RCC 7860 (cell line): ENCODE results near the gene PAIP2B.

Source experiments
- DNase-seq: peaks from one replicate; pipeline ENCODE4 v3.0.0-alpha.2; 2015; ENCODE audit warnings: low spot score
- FAIRE-seq: peaks from 2 replicates; lab custom pipeline; 2012; peaks lifted over from hg19 to GRCh38; lab: Jason Lieb, UNC

PAIP2B gene

DNA sequence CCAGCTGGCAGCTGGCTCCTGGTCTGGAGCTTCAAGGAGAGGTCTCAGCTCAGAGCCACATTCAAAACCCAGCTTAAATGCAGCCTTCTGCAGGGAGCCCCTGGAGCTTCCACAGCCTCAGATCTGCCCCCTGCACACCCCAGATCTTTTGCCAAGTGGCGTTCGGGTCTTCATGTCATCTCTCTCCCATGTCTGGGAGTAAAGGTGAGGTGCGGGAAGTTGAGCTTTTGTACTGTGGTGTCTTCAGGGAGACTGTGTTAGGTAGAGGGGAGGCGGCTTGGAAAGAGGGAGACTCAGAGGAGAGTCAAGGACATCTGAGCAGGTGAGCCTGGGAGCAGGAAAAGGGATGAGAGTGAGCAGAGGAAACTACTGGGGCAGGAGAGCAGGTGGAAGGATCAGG, 71.1 kb downstream of the PAIP2B start:
- FAIRE-seq = no peak

DNA sequence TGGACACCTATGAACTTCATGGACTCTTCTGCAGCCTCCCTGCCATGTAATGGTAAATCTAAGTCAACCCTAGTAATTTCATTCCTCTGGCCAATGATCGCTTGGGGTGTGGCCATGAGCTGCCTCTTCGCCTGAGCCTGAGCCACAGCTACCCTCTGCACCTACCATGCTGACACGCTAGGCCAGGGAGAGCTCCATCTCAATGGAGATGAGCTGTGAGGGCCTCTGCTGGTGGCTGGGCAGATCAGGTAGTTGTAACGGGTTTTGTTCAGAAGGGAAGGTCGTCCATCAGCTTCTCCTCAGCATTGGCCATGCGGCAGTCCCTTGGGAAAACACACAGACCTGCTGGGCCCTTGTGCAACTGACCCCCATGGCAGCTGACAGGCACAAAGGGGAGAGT, 72.1 kb downstream of the PAIP2B start:
- FAIRE-seq (no peak), DNase-seq (no peak)

More for the DNA sequence above, 71.1 kb downstream of the PAIP2B start:
- DNase-seq = no peak

DNA sequence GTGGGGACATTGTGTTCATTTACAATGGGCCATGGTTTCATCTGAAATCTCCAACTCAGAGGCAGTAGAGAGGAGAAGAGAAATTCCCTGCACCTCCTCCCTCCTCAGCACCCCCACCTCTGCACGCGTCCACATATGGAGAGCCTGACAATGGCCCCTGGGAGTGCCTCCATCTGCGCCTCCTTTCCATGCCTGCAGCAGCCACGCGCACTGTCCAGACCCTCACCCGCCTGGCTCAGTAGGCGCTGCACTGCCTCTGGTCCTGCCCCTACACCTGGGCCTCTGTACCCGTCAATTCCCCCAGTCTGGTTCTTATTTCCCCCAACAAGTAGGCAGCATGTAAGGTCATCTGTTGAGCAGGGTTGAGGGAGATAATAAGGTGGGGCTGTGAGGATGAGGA, 72.6 kb downstream of the PAIP2B start:
- DNase-seq (no peak), FAIRE-seq (no peak)

DNA sequence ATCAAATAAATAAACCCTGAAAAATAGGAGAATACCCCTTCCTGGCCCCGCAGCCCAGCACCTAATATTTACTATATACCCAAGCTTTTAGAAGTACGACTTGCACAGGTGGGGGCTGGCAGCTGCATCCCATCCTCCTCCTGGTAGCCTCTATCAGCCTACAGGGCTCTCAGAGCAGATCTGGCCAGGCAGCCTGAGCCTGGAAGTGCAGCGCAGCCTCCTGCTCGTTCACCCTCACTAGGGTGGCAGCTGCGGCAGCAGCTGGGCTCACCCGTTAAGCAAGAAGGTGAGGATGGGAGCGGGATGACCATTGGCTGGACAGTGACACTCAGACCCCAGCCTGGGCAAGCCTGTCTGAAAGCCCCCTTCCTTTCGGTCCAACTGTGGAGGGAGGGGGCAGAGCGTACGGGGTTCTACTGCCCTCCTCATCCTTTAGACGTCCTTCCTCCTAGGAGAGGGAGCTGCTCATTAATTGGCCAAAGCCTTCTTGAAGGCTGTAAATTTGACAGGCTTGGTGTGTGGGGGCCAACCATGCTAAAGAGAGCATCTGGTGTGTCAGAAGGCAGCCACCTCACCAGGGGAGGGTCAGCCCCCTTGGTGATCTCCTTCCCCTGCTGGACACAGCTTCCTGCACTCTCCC, 73.2 kb downstream of the PAIP2B start:
- DNase-seq = no peak
- no peak for FAIRE-seq

DNA sequence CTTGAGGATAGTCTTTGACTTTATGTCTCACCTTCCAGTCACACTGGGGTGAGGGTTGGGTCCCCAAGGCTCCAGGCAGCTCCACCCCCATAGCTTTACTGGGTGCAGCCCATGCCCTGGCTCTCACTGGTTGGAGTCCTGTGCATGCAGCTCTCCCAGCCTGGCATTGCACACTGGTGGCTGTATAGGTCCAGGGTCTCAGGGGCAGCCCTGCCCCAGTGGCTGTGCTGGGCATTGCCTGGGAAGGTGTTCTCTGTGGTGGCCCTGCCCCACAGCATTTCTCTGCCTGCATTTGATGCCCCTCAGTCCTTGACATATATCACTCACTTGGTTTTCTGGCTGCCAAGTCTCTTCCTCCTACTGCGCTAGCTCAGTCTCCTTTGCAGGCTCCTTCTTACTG, 75.3 kb downstream of the PAIP2B start:
- DNase-seq (no peak), FAIRE-seq (no peak)

DNA sequence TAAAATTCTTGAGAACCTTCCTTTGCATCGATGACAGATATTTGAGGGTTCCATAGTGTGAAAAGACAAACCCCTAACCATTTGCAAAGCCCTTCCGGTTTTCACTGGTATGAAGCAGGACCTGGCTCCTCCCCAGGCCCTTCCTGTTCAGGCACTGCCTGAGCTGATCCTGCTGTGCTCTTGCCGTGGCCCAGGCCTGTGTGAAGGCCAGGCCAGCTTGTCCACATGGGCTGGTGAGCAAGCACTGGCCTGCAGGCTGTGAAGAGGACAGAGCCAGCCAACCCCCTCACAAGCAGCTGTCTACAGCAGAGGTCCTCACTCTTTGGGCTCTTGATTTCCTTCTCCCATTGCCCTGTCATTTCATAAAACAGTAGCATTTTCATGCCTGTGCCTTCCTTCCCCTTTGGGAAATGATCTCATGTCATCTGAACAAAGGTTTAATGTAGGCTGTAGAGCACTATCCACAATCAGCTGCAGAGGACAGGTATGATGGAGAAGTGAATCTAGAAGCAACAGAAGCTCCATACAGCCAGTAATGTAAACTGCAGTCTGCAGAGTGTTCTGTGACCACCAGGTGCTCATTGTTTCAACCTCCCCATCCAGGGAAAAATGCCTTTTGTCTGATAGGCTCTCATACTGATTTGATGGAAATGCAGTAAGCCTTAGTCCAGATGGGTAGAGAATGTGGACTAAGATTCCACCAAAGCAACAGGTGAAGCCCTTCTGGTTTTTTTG, 76.7 kb downstream of the PAIP2B start:
- no peak for DNase-seq
- FAIRE-seq = no peak

DNA sequence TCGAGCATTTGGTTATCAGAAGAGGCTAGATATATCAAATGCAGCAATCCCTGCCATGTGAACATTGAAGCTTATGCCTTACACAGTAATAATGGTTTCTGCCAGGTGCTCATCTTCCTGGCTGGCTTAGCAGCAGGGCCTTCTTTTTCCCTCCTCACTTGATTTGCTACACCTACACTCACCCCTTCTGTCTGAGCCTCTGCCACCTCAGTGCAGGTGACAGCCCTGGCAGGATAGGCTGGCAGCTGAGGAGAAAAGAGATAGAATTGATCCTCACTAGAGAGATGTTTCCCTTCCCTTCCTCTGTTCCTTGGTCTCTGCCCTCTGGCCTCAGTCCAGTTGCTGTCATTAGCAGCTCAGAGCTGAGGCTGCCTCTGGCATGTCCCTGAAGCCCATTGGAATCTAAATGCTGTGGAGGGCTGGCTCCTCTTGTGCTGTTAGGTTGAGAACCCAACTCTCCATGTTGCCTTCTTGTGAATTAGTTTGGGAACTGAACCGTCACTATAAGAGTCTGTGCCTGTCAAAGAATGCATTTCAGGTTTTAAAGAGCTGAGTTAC, 78.3 kb downstream of the PAIP2B start:
- FAIRE-seq (no peak), DNase-seq (no peak)

DNA sequence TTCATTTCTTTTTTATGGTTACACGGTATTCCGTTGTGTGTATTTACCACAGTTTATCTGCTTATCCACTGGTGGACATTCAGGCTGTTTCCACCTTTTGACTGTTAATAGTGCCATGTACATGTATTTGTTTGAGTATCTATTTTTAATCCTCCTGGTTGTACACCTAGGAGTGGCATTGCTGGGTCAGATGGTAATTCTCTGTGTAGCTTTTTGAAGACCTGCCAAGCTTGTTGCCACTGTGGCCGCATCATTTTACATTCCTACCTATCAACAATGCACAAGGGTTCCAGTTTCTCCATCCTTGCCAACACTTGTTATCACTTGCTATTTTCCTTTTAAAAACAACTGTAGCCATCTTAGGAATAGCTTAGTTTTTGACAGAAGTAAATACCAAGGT, 83.1 kb downstream of the PAIP2B start:
- FAIRE-seq (no peak), DNase-seq (no peak)

DNA sequence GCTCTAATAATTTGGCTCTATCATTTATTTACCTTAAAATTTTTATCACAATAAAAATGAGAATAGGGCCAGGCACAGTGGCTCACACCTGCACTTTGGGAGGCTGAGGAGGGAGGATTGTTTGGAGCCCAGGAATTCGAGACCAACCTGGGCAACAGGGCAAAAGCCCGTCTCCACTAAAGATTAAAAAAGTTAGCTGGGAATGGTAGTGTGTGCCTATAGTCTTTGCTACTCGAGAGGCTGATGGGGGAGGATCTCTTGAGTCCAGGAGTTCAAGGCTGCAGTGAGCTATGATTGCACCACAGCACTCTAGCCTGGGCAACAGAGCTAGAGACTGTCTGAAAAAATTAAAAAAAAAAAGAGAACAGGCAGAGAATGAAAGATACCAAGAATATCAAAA, 90.7 kb downstream of the PAIP2B start:
- no peak for DNase-seq
- no peak for FAIRE-seq

DNA sequence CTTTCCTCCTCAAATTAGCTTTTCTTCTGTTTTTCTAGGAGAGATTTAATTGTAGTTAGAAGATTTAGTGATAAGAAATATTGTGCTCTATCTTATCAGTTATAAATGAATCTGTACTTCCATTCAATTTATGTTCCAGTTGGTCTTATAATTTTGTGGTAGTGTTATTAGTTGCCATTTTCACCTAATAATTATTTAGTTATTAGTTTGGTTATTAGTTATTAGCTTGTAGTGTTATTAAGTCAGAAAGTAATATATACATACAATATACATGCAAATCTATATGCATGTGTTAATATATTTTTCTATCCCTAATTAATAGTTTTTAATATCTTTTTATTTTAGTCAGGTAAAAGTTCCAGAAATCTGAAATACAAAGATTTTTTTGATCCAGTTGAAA, 93.3 kb downstream of the PAIP2B start:
- no peak for FAIRE-seq
- no peak for DNase-seq
